ENCODE data around the gene OR2C3. TPM values are rescaled to one million over a fixed set of nuclear protein-coding genes. Genes with fewer than 3 reads are reported as not detected.

Gene OR2C3
- total RNA-seq, result not detected

- no peak for TF ChIP-seq CTCF (IDR thresholded peaks at IDR 0.05)
- no peak for DNase-seq (ENCODE audit: low spot score)
- no peak for ATAC-seq (ENCODE audit: low FRiP score)
Measured at GRCh38 chr1:247536340-247536739, at the start of gene OR2C3. TSS of gene OR2C3 (minus strand) at chr1:247536440. CDS start at chr1:247532511, 3,929 bp downstream.

DNA sequence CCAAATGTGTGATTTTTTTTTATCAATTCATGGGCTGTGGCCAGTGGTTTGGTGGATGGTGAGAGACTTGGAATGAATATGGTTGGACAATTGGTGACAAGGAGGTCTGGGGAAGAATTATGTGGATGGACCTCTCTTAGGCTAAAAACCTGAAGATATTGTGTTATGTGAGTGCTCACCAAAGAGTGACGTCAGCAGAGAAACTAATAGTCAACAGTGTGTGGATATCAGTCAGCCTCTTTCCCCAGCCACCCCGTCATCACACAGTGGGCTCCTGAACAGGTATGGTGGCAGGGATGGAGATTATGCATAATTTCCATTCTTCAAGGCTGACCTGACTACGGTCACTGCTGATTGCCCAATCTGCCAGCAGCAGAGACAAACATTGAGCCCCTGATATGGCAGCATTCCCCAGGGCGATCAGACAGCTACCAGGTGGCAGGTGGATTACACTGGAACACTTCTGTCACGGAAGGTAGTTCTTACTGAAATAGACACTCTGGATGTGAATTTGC lies 42.8 kb upstream of the OR2C3 start:
- no peak for TF ChIP-seq CTCF (IDR thresholded peaks at IDR 0.05)
- no peak for ATAC-seq (ENCODE audit: low FRiP score)

DNA sequence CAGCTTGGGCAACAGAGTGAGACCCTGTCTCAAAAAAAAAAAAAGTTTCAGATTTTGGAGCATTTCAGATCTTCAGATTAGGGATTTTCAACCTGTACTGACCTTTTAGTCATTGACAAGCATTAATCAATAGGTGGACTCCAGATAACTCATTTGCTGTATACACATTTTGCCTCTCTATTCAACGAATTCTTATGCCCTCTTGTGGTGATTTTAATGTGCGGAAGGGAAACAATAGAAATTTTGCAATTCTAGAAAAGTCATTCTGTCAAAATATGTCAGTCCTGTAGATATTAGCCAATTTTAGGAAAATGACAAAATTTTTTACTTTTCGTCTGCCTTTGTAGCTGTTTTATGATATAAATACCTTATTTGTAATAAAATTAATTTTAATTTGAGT lies 40.3 kb upstream of the OR2C3 start:
- ATAC-seq (ENCODE audit: low FRiP score) (no peak), DNase-seq (ENCODE audit: low spot score) (no peak)
- TF ChIP-seq CTCF (IDR thresholded peaks at IDR 0.05), result no peak

More for the DNA sequence above, 42.8 kb upstream of the OR2C3 start:
- DNase-seq (ENCODE audit: low spot score), result no peak

- TF ChIP-seq CTCF (IDR thresholded peaks at IDR 0.05), result no peak
- ATAC-seq (ENCODE audit: low FRiP score) (no peak), DNase-seq (ENCODE audit: low spot score) (no peak)
Measured at GRCh38 chr1:247574664-247575063, 38.4 kb upstream of the OR2C3 start.

DNA sequence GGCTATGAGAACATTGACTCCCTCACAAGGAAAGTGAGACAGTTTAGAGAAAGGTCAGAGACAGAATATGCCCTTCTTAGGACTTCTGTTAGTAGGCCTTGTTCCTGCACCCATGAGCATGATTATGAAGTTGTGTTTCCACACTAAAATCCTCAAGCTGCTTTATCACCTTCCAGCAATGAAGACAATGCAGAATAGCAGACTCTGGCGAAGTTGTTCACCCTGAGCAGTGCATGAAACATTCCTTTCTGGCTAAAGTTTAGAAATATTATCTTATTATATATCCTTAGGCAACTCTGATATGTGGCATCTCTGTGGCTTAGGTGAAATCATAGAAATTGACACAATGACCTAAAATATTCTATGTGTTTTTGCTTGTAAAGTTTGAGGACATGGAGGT lies 38.0 kb upstream of the OR2C3 start:
- DNase-seq (ENCODE audit: low spot score), result no peak
- no peak for TF ChIP-seq CTCF (IDR thresholded peaks at IDR 0.05)
- ATAC-seq (ENCODE audit: low FRiP score), result no peak

DNA sequence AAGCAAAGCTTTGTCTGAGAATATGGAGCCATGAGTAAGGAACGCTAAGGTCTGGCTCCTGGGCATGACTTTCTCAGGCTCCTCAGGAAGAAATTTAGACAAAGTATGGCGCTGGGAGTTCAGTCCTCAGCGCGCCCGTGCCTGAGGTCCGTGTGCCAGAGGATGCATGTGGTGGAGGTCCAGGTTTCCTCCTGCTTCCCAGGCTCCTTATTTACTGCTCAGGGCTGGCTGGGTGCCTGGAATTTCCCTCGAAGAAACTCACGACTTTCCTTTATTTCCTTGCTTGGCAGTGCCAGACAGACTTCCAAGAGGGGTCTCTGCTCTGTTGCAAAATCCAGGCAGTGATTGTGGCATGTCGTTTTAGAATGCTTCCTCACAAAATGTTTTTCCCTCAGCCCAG lies 26.0 kb upstream of the OR2C3 start:
- ATAC-seq (ENCODE audit: low FRiP score) (no peak), DNase-seq (ENCODE audit: low spot score) (no peak)
- no peak for TF ChIP-seq CTCF (IDR thresholded peaks at IDR 0.05)

- ATAC-seq (ENCODE audit: low FRiP score) (no peak), DNase-seq (ENCODE audit: low spot score) (no peak)
- no peak for TF ChIP-seq CTCF (IDR thresholded peaks at IDR 0.05)
Measured at GRCh38 chr1:247561711-247562110, 25.5 kb upstream of the OR2C3 start.

Measured in omental fat pad (tissue), 4 donors.